Measurements from ENCODE around the gene DPYSL5. TPM values are rescaled to one million over a fixed set of nuclear protein-coding genes. Genes with fewer than 3 reads are reported as not detected.

DPYSL5 gene
- polyA plus RNA-seq, 1 donor from 2014 or later = 111 TPM

DNA sequence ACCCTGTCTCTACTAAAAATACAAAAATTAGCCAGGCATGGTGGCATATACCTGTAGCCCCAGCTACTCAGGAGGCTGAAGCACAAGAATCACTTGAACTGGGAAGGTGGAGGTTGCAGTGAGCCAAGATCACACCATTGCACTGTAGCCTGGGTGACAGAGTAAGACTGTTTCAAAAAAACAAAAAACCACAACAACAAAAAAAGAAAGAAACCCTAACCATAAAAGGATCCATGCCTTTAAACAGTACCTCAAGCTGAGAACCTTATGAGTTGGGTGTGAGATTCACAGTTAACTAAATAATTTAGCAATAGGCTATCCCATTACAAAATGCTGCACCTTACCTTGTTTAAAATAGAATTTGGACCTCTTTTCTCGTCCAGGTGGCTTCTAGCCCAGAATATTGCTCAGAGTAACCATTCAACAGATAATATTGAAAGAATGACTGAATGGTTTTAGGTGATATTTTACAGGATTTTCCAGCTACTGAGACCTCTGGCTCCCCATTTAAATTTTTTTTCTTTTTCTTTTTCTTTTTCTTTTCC, 6.4 kb downstream of the DPYSL5 start:
- Histone ChIP-seq H3K79me2 (replicated peaks; ENCODE audit: insufficient read depth, low read length) (peaks cover 97% of the 10 kb centered on the region), H3K9ac (ENCODE audit: low read length) (no peak overlapping the region), H3F3A (ENCODE audit: insufficient read depth, low read length, poor library complexity, severe bottlenecking) (no peaks in the 10 kb centered on the region), H3K27ac (ENCODE audit: low read length) (no peak overlapping the region), H4K20me1 (ENCODE audit: insufficient read depth) (peaks cover 27% of the 10 kb centered on the region), H3K4me3 (ENCODE audit: low read length) (no peak overlapping the region), H3K27me3 (ENCODE audit: insufficient read depth, low read depth, low read length) (no peaks in the 10 kb centered on the region), H3K9me3 (ENCODE audit: low read length) (no peaks in the 10 kb centered on the region), H3K36me3 (ENCODE audit: insufficient read depth, low read length) (no peaks in the 10 kb centered on the region), H3K4me2 (ENCODE audit: low read length) (no peak overlapping the region), H3K9me2 (ENCODE audit: insufficient read depth, low read length) (no peaks in the 10 kb centered on the region), H2AFZ (ENCODE audit: low read depth, low read length) (no peak overlapping the region)
- TF ChIP-seq RAD21 (conservative IDR thresholded peaks at IDR 0.05) (no peak), TAF1 (IDR thresholded peaks at IDR 0.05; ENCODE audit: low read depth) (no peak), EZH2 (IDR thresholded peaks at IDR 0.05; ENCODE audit: borderline replicate concordance, insufficient read depth, low read length, poor library complexity, severe bottlenecking) (no peak), POLR2AphosphoS5 (IDR thresholded peaks at IDR 0.05) (no peak), EP300 (conservative IDR thresholded peaks at IDR 0.05; ENCODE audit: poor library complexity, severe bottlenecking) (no peak), SMC3 (conservative IDR thresholded peaks at IDR 0.05; ENCODE audit: poor library complexity) (no peak)
- TF ChIP-seq, protein P1, sequence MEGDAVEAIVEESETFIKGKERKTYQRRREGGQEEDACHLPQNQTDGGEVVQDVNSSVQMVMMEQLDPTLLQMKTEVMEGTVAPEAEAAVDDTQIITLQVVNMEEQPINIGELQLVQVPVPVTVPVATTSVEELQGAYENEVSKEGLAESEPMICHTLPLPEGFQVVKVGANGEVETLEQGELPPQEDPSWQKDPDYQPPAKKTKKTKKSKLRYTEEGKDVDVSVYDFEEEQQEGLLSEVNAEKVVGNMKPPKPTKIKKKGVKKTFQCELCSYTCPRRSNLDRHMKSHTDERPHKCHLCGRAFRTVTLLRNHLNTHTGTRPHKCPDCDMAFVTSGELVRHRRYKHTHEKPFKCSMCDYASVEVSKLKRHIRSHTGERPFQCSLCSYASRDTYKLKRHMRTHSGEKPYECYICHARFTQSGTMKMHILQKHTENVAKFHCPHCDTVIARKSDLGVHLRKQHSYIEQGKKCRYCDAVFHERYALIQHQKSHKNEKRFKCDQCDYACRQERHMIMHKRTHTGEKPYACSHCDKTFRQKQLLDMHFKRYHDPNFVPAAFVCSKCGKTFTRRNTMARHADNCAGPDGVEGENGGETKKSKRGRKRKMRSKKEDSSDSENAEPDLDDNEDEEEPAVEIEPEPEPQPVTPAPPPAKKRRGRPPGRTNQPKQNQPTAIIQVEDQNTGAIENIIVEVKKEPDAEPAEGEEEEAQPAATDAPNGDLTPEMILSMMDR (IDR thresholded peaks at IDR 0.05; ENCODE audit: poor library complexity, severe bottlenecking) = no peak

DNA sequence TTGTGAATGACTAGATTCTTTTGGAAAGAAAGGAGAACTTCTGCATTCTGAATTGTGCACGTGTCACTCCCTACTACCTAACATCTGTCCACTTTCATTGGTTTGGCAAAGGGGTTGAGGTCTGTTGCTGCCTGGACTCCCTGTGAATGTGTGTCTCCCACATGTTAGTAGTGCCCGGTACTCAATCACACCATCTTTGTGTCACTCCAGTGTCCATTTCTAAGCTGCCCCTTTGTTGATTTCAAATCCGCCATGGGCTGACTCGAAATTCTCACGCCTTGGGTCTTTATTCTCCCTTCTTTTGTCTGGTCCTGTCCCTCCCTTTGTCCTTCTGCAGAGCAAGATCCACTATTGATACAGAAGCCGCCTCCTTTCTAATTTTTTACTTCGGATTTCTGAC, 7.5 kb downstream of the DPYSL5 start:
- H3K27me3 ChIP-seq (ENCODE audit: insufficient read depth, low read depth, low read length) = no peaks in the 10 kb centered on the region
- no peak overlapping the region for H2AFZ ChIP-seq (ENCODE audit: low read depth, low read length)
- H3K4me2 ChIP-seq (ENCODE audit: low read length) = no peak overlapping the region
- no peak overlapping the region for H3K4me3 ChIP-seq (ENCODE audit: low read length)
- TF ChIP-seq TAF1 (IDR thresholded peaks at IDR 0.05; ENCODE audit: low read depth) = no peak
- TF ChIP-seq MXI1 (conservative IDR thresholded peaks at IDR 0.05; ENCODE audit: poor library complexity, severe bottlenecking) = no peak
- no peaks in the 10 kb centered on the region for H3F3A ChIP-seq (ENCODE audit: insufficient read depth, low read length, poor library complexity, severe bottlenecking)
- H3K9me2 ChIP-seq (ENCODE audit: insufficient read depth, low read length) = no peaks in the 10 kb centered on the region
- peaks cover 96% of the 10 kb centered on the region for H3K79me2 ChIP-seq (replicated peaks; ENCODE audit: insufficient read depth, low read length)
- no peak overlapping the region for H3K9ac ChIP-seq (ENCODE audit: low read length)
- H3K36me3 ChIP-seq (ENCODE audit: insufficient read depth, low read length) = no peaks in the 10 kb centered on the region
- no peaks in the 10 kb centered on the region for H3K9me3 ChIP-seq (ENCODE audit: low read length)
- no peak overlapping the region for H3K27ac ChIP-seq (ENCODE audit: low read length)
- H4K20me1 ChIP-seq (ENCODE audit: insufficient read depth) = peaks cover 36% of the 10 kb centered on the region

DNA sequence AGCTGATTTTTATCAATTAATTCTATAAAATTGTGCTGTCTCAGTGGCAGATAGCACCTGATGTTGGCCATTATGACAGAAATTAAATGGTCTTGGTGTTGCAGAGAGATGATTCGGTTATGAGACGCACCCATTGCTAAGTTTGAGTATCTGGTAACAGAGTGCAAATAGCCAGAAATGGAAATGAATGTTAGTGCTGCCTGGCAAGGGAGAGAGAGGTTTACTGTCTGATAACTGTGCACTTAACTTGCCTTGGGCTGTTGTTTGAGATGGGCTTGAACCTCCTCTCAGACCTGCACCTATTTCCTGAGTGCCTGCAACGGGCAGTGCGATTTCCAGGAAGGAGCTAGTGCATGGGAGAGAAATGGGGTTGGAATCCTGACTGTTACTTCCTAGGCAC, 11.7 kb downstream of the DPYSL5 start:
- H3K4me2 ChIP-seq (ENCODE audit: low read length) = no peak overlapping the region
- H3K27ac ChIP-seq (ENCODE audit: low read length) = no peak overlapping the region
- H3K9me2 ChIP-seq (ENCODE audit: insufficient read depth, low read length) = no peaks in the 10 kb centered on the region
- no peak overlapping the region for H2AFZ ChIP-seq (ENCODE audit: low read depth, low read length)
- H3K9ac ChIP-seq (ENCODE audit: low read length) = no peak overlapping the region
- H3K9me3 ChIP-seq (ENCODE audit: low read length) = no peaks in the 10 kb centered on the region
- H3K4me3 ChIP-seq (ENCODE audit: low read length) = no peak overlapping the region
- no peaks in the 10 kb centered on the region for H3K36me3 ChIP-seq (ENCODE audit: insufficient read depth, low read length)
- H3K79me2 ChIP-seq (replicated peaks; ENCODE audit: insufficient read depth, low read length) = peaks cover 96% of the 10 kb centered on the region
- H3K27me3 ChIP-seq (ENCODE audit: insufficient read depth, low read depth, low read length) = no peaks in the 10 kb centered on the region
- TF ChIP-seq EP300 (conservative IDR thresholded peaks at IDR 0.05; ENCODE audit: poor library complexity, severe bottlenecking) (no peak), MXI1 (conservative IDR thresholded peaks at IDR 0.05; ENCODE audit: poor library complexity, severe bottlenecking) (no peak), SMC3 (conservative IDR thresholded peaks at IDR 0.05; ENCODE audit: poor library complexity) (no peak), POLR2AphosphoS5 (IDR thresholded peaks at IDR 0.05) (no peak), RAD21 (conservative IDR thresholded peaks at IDR 0.05) (no peak), TAF1 (IDR thresholded peaks at IDR 0.05; ENCODE audit: low read depth) (no peak), EZH2 (IDR thresholded peaks at IDR 0.05; ENCODE audit: borderline replicate concordance, insufficient read depth, low read length, poor library complexity, severe bottlenecking) (no peak)
- TF ChIP-seq, protein P1 (IDR thresholded peaks at IDR 0.05; ENCODE audit: poor library complexity, severe bottlenecking) = no peak
- TF ChIP-seq, protein P2, sequence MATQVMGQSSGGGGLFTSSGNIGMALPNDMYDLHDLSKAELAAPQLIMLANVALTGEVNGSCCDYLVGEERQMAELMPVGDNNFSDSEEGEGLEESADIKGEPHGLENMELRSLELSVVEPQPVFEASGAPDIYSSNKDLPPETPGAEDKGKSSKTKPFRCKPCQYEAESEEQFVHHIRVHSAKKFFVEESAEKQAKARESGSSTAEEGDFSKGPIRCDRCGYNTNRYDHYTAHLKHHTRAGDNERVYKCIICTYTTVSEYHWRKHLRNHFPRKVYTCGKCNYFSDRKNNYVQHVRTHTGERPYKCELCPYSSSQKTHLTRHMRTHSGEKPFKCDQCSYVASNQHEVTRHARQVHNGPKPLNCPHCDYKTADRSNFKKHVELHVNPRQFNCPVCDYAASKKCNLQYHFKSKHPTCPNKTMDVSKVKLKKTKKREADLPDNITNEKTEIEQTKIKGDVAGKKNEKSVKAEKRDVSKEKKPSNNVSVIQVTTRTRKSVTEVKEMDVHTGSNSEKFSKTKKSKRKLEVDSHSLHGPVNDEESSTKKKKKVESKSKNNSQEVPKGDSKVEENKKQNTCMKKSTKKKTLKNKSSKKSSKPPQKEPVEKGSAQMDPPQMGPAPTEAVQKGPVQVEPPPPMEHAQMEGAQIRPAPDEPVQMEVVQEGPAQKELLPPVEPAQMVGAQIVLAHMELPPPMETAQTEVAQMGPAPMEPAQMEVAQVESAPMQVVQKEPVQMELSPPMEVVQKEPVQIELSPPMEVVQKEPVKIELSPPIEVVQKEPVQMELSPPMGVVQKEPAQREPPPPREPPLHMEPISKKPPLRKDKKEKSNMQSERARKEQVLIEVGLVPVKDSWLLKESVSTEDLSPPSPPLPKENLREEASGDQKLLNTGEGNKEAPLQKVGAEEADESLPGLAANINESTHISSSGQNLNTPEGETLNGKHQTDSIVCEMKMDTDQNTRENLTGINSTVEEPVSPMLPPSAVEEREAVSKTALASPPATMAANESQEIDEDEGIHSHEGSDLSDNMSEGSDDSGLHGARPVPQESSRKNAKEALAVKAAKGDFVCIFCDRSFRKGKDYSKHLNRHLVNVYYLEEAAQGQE (IDR thresholded peaks at IDR 0.05; ENCODE audit: borderline replicate concordance) = no peak
- H4K20me1 ChIP-seq (ENCODE audit: insufficient read depth) = peaks cover 50% of the 10 kb centered on the region
- H3F3A ChIP-seq (ENCODE audit: insufficient read depth, low read length, poor library complexity, severe bottlenecking) = no peaks in the 10 kb centered on the region

Data from neural cell (in vitro differentiated cells).